SJSA1 (cell line): ENCODE data around the gene GTPBP6. TPM values are rescaled to one million over a fixed set of nuclear protein-coding genes. Genes with fewer than 3 reads are reported as not detected.
"Not testable (repeated sequence)": the region's sequence is repeated elsewhere in the genome, so short reads cannot be mapped to it uniquely, and the experiment has no call there.

Experiments used
- DNase-seq, 2 experiments: peaks; one replicate each; pipeline ENCODE4 v3.0.0-alpha.2; 2015 to 2020; ENCODE audit warnings: low spot score in 2 of 2, low read depth in 1 of 2
- H3K27ac ChIP-seq: fragments of 250-450 bp; sonication (Bioruptor Pico); 2 replicates; pipeline ENCODE4 v1.5.1; 2020; ENCODE audit warnings: mild to moderate bottlenecking, moderate library complexity
- H3K27me3 ChIP-seq: fragments of 250-450 bp; sonication (Bioruptor Pico); replicated peaks from 2 replicates; pipeline ENCODE4 v1.5.1; 2020; ENCODE audit warnings: mild to moderate bottlenecking, moderate library complexity
- H3K36me3 ChIP-seq: fragments of 250-450 bp; sonication (Bioruptor Pico); 2 replicates; pipeline ENCODE4 v1.5.1; 2020; ENCODE audit warnings: mild to moderate bottlenecking
- H3K4me1 ChIP-seq: fragments of 250-450 bp; sonication (Bioruptor Pico); replicated peaks from 2 replicates; pipeline ENCODE4 v1.6.1; 2021; ENCODE audit warnings: mild to moderate bottlenecking
- H3K4me3 ChIP-seq: fragments of 250-450 bp; sonication (Bioruptor Pico); 2 replicates; pipeline ENCODE4 v1.5.1; 2020; ENCODE audit warnings: mild to moderate bottlenecking
- H3K9me3 ChIP-seq: fragments of 250-450 bp; sonication (Bioruptor Pico); replicated peaks from 2 replicates; pipeline ENCODE4 v1.5.1; 2020; ENCODE audit warnings: mild to moderate bottlenecking
- total RNA-seq: library from RNA; depleted of rRNA; stranded (reverse); fragments of >200 nt; shearing (Covaris generic); gene quantifications from 2 replicates; pipeline ENCODE4 v1.2.3, GENCODE V29; 2014; rRNA removed

GTPBP6 gene
- total RNA-seq, 1 experiment from 2014 or later: 50.9 TPM

DNA sequence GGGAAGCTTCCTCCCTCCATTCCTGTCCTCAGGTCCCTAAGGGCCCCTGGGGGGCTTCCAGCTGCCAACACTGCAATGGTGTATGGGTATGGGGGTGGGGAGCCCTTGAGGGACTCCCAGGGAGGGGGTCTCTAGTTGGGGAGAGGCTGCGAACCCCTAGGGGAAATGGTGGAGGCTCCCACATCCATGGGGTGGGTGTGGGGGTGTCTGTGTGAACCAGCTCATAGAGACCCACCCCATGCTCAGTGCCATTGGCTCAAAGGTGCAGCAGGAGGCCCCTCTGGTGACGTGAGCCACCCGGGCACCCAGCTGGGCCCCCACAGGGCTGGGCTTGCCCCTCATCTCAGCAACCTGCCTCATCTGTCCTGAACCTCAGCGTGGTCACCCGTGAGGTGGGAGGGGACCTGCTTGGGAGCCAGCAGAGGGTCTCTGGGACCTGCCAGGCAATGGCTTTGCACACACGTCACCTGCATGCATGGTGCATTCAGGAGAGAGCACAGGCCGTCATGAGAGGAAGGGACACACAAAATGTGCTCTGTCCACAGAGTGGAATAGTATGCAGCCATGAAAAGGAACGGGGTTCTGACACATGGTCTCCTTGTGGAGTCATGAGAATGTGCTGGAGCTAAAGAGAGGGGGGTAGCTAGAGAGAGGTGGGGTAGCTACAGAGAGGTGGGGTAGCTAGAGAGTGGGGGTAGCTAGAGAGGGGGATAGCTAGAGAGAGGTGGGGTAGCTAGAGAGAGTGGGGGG lies 60.1 kb downstream of the GTPBP6 start:
- H3K4me1 ChIP-seq: no peaks in the 10 kb centered on the region
- H3K27ac ChIP-seq: no peak overlapping the region
- no peak overlapping the region for H3K4me3 ChIP-seq
- no peak for DNase-seq
- no peaks in the 10 kb centered on the region for H3K27me3 ChIP-seq
- H3K36me3 ChIP-seq: no peaks in the 10 kb centered on the region
- H3K9me3 ChIP-seq: peaks cover 6% of the 10 kb centered on the region

DNA sequence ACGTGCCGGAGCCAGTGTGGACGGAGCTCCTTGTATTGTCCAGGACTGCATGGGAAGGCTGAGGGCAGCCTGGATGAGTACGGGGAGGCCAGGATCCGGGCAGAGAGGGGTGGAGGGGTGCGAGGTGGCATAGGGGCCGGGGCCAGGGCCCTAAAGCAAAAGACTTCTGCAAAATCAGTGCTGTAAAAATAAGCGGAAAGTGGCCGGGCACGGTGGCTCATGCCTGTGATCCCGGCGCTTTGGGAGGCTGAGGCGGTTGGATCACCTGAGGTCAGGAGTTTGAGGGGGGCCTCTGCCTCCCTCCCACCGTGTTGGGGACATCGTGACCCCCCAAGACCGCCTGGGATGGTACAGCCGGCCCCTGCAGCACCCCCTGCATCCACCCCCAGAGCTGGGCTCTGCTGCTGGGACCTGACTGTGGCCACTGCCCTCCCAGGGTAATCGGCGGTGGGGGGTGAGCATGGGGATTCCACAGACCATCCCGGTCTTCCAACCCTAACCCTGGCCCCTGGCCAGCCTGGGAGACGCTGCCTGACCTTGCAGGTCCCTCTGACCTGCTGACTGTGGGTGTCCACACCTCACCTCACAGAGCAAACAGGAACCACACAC lies 60.8 kb downstream of the GTPBP6 start:
- Histone ChIP-seq H3K27ac (no peak overlapping the region), H3K4me3 (no peak overlapping the region), H3K4me1 (no peaks in the 10 kb centered on the region), H3K36me3 (no peaks in the 10 kb centered on the region), H3K27me3 (no peaks in the 10 kb centered on the region), H3K9me3 (peaks cover 6% of the 10 kb centered on the region)
- no peak for DNase-seq

DNA sequence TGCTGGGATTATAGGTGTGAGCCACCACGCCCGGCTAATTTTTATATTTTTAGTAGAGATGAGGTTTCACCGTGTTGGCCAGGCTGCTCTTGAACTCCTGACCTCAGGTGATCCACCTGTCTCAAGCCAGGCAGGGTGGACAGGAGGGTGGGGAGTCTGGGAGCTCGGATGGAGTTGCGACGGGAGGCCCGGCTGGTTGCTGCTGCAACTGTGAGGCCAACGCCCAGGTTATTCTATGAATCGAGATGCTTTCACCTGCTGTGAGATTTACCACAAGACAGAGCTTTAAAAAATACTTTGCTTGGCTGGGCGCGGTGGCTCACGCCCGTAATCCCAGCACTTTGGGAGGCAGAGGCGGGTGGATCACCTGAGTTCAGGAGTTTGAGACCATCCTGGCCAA lies 61.5 kb downstream of the GTPBP6 start:
- DNase-seq, H3K27ac ChIP-seq, H3K27me3 ChIP-seq, H3K4me1 ChIP-seq, H3K9me3 ChIP-seq, H3K4me3 ChIP-seq, H3K36me3 ChIP-seq: not testable (repeated sequence)

DNA sequence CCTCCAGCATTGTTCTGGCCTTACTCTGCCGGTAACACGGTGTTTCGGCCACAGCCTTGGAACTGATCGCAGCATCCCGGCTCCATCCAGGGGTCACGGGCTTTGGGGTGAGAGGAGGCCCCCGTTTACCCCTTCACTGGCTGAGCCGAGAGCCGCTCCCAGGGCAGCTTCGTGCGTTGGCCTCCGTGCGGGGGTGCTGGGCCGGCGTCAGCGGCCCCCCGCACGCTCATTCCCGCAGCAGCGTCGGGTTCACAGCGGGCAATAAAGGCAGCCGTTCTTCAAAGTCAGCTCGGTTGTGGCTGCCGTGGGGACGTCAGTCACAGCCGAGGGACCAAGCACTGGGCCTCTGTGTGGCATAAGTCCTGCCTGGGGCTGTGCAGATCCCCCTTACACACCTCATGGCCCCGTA lies 62.7 kb downstream of the GTPBP6 start:
- Histone ChIP-seq H3K4me1 (no peaks in the 10 kb centered on the region), H3K36me3 (no peaks in the 10 kb centered on the region), H3K4me3 (no peak overlapping the region), H3K9me3 (peaks cover 6% of the 10 kb centered on the region), H3K27ac (no peak overlapping the region), H3K27me3 (no peaks in the 10 kb centered on the region)
- DNase-seq: no peak

Other genes with a start within 250 kb of the GTPBP6 start
- gene PLCXD1, start 37.4 kb downstream of the GTPBP6 start, total RNA-seq: 14.8 and 20.1 TPM in 2 replicates
- gene PPP2R3B, start 68.1 kb upstream of the GTPBP6 start, total RNA-seq: 23.8 and 28.3 TPM in 2 replicates